OCI-LY3 (cell line): Measurements from ENCODE around the gene CCDC126.
"Not testable (repeated sequence)": the region's sequence is repeated elsewhere in the genome, so short reads cannot be mapped to it uniquely, and the experiment has no call there.

Source experiments
- H2AFZ ChIP-seq: fragments of 200-600, 300-600 bp; shearing (Covaris generic); 2 replicates; pipeline ENCODE4 v1.6.0; 2014; ENCODE audit warnings: antibody characterized with exemption, low read depth, low read length
- H3K27ac ChIP-seq: fragments of 200-600, 300-600 bp; sonication (generic); 2 replicates; pipeline ENCODE4 v1.5.1; 2014; ENCODE audit warnings: mild to moderate bottlenecking, low read length, moderate library complexity, mixed read lengths
- H3K27me3 ChIP-seq: fragments of 200-600, 300-600 bp; sonication (generic); 2 replicates; pipeline ENCODE4 v1.6.1; 2014; ENCODE audit warnings: low read depth, low read length, mixed read lengths
- H3K36me3 ChIP-seq: fragments of 200-600, 300-600 bp; sonication (generic); replicated peaks from 2 replicates; pipeline ENCODE3; 2014; ENCODE audit warnings: low read depth, low read length, mixed read lengths
- H3K4me1 ChIP-seq: fragments of 300-600, 200-600 bp; sonication (generic); 2 replicates; pipeline ENCODE4 v1.6.1; 2014; ENCODE audit warnings: low read length, mixed read lengths
- H3K4me2 ChIP-seq: fragments of 200-600, 300-600 bp; sonication (generic); 2 replicates; pipeline ENCODE4 v1.6.1; 2014; ENCODE audit warnings: low read length, mixed read lengths
- H3K4me3 ChIP-seq: fragments of 300-600, 200-600 bp; sonication (generic); 2 replicates; pipeline ENCODE4 v1.5.1; 2014; ENCODE audit warnings: antibody characterized with exemption, mild to moderate bottlenecking, low read length, moderate library complexity
- H3K79me2 ChIP-seq: fragments of 300-600, 200-600 bp; shearing (Covaris generic); 2 replicates; pipeline ENCODE4 v1.6.1; 2014; ENCODE audit warnings: mild to moderate bottlenecking, low read length, mixed read lengths
- H3K9ac ChIP-seq: fragments of 300-600, 200-600 bp; shearing (Covaris generic); 2 replicates; pipeline ENCODE4 v1.6.0; 2014; ENCODE audit warnings: mild to moderate bottlenecking, low read length, moderate library complexity
- H3K9me3 ChIP-seq: fragments of 200-600, 300-600 bp; shearing (Covaris generic); 2 replicates; pipeline ENCODE4 v1.6.1; 2014; ENCODE audit warnings: low read length, mixed read lengths; ENCODE audit not compliant: insufficient read depth
- H4K20me1 ChIP-seq: fragments of 200-600, 300-600 bp; sonication (generic); 2 replicates; pipeline ENCODE4 v1.6.1; 2016; ENCODE audit warnings: low read length, mixed read lengths; ENCODE audit not compliant: insufficient read depth
- CTCF ChIP-seq: fragments of 200-600, 300-600 bp; sonication (generic); IDR thresholded peaks from 2 replicates; pipeline ENCODE4 v1.5.1; 2014; ENCODE audit warnings: antibody characterized with exemption, low read length, low read depth
- EZH2phosphoT487 ChIP-seq: fragments of 200-600 bp; shearing (Covaris generic); IDR thresholded peaks from 2 replicates; pipeline ENCODE4 v1.6.1; 2018; ENCODE audit warnings: antibody characterized with exemption, mixed run types, low read depth

Gene CCDC126

GRCh38 chr7:23597094-23598091 lies at the start of gene CCDC126:
CCDC126 (plus strand) TSS chr7:23597382; CDS start chr7:23611316, 13,934 bp downstream.
- Histone ChIP-seq H3K9ac (peak within 1 kb of the TSS; percentile 94), H3K9me3 (no peaks in the 10 kb centered on the region), H3K4me1 (peaks cover 64% of the 10 kb centered on the region), H3K4me3 (peak within 1 kb of the TSS; percentile 98), H3K27ac (peak within 1 kb of the TSS; percentile 100), H3K36me3 (peaks cover 6% of the 10 kb centered on the region), H3K4me2 (peak within 1 kb of the TSS; percentile 92), H4K20me1 (peaks cover 31% of the 10 kb centered on the region; the same call in 1 of the 2 replicates), H2AFZ (peak within 1 kb of the TSS; percentile 34; the same call in 1 of the 2 replicates), H3K27me3 (no peaks in the 10 kb centered on the region), H3K79me2 (peaks cover 51% of the 10 kb centered on the region)
- TF ChIP-seq EZH2phosphoT487: no peak
- TF ChIP-seq CTCF: no peak

- H3K79me2 ChIP-seq: no peaks in the 10 kb centered on the region
- H3K9me3 ChIP-seq: no peaks in the 10 kb centered on the region
- H3K36me3 ChIP-seq: no peaks in the 10 kb centered on the region
- peaks cover 19% of the 10 kb centered on the region for H3K4me1 ChIP-seq
- H3K9ac ChIP-seq: no peak overlapping the region
- no peak overlapping the region for H3K4me2 ChIP-seq
- H3K27ac ChIP-seq: no peak overlapping the region
- H2AFZ ChIP-seq: no peak overlapping the region
- no peaks in the 10 kb centered on the region for H3K27me3 ChIP-seq
- H4K20me1 ChIP-seq: no peaks in the 10 kb centered on the region
- no peak overlapping the region for H3K4me3 ChIP-seq
- TF ChIP-seq EZH2phosphoT487 (no peak), CTCF (no peak)
Observed at GRCh38 chr7:23547662-23548061, 49.5 kb upstream of the CCDC126 start.

GRCh38 chr7:23558303-23558702 lies 38.9 kb upstream of the CCDC126 start:
- H3K27me3 ChIP-seq: no peaks in the 10 kb centered on the region
- H3K9me3 ChIP-seq: no peaks in the 10 kb centered on the region
- H3K4me3 ChIP-seq: no peak overlapping the region
- H3K9ac ChIP-seq: no peak overlapping the region
- TF ChIP-seq EZH2phosphoT487 (no peak), CTCF (no peak)
- no peak overlapping the region for H3K4me2 ChIP-seq
- no peak overlapping the region for H2AFZ ChIP-seq
- H3K27ac ChIP-seq: no peak overlapping the region
- H3K36me3 ChIP-seq: no peaks in the 10 kb centered on the region
- no peaks in the 10 kb centered on the region for H3K79me2 ChIP-seq
- H3K4me1 ChIP-seq: no peaks in the 10 kb centered on the region
- H4K20me1 ChIP-seq: no peaks in the 10 kb centered on the region

- Histone ChIP-seq H3K27ac (peak overlapping the region; percentile 15; the same call in 1 of the 2 replicates), H3K4me3 (peak overlapping the region; percentile 71), H3K36me3 (no peaks in the 10 kb centered on the region), H3K4me1 (peaks cover 8% of the 10 kb centered on the region; the same call in 1 of the 2 replicates), H3K4me2 (peak overlapping the region; percentile 76), H2AFZ (peak overlapping the region; percentile 93), H4K20me1 (no peaks in the 10 kb centered on the region), H3K9me3 (no peaks in the 10 kb centered on the region), H3K9ac (peak overlapping the region; percentile 56), H3K79me2 (no peaks in the 10 kb centered on the region), H3K27me3 (no peaks in the 10 kb centered on the region)
- TF ChIP-seq CTCF: peak; percentile 89
- no peak for TF ChIP-seq EZH2phosphoT487
Observed at GRCh38 chr7:23570592-23571200, 26.5 kb upstream of the CCDC126 start.

GRCh38 chr7:23581975-23582374 lies 15.2 kb upstream of the CCDC126 start:
- H3K36me3 ChIP-seq, H3K27ac ChIP-seq, H4K20me1 ChIP-seq, H3K4me1 ChIP-seq, H3K79me2 ChIP-seq, H3K4me2 ChIP-seq, H3K4me3 ChIP-seq, H3K9ac ChIP-seq, H3K9me3 ChIP-seq, H2AFZ ChIP-seq, H3K27me3 ChIP-seq: not testable (repeated sequence)

- not testable (repeated sequence) for H3K9me3 ChIP-seq, H3K27me3 ChIP-seq, H4K20me1 ChIP-seq, H3K4me3 ChIP-seq, H3K4me2 ChIP-seq, H3K4me1 ChIP-seq, H3K36me3 ChIP-seq, H2AFZ ChIP-seq, H3K27ac ChIP-seq, H3K79me2 ChIP-seq, H3K9ac ChIP-seq
Observed at GRCh38 chr7:23585304-23585703, 11.9 kb upstream of the CCDC126 start.
